Measurements from ENCODE around the gene MTHFD2L.
A peak's percentile ranks its signal among the peaks of the same experiment; 100 is the strongest.

Gene MTHFD2L

DNA sequence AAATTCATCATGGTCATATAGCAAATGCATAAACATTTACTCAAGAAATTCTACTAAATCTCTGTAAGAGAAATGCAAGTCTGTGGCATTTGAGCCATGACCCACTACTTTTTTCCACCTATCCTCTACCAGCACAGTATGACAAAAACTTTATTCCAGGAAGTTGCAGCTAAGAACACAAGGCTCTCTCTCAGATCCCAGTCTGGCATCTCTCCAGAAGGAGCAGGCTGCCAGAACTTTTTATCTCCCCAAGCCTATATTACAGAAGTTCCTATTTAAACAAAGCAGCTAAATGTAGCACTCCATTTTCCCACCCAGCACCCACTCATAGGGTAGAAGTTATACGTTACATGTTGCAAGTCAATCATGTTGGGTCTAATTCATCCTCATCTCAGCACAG lies 101.0 kb downstream of the MTHFD2L start:
- DNase-seq: no peak

DNA sequence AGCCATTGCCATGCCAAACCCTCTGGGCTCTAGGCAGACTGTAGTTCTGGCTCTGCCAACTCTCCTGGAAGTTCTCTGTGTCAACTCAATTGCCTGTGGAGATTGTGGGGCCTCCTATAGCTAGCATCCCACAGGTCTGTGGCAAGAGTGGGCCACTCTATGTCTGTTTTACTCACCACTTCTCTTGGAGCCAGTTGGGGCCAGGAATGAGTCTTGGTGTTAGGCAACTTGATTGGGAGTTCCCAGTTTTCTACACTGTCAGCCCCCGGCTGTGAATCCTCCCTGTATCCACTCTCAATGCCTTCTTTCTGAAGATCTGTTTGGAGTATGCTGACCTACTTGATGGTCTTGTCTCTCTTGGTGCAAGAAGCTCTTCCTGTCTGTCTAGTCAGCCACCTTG lies 102.1 kb downstream of the MTHFD2L start:
- no peak for DNase-seq

DNA sequence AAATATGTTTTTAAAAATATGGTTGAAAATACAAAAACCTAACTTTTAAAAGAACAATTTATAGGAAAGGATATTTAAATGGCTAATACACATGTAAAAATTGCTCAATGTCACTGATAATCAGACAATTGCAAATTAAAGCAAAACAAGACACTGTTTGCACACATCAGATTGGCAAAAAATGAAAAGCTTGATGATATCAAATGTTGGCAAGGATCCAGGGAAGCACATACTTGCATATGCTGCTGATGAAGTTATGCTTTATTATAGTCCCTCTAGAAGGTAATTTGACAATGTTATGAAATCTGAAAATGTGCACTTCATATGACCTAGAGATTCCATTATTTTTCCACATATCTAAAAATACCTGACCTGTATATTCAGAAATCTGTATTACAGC lies 104.6 kb downstream of the MTHFD2L start:
- DNase-seq: no peak

DNA sequence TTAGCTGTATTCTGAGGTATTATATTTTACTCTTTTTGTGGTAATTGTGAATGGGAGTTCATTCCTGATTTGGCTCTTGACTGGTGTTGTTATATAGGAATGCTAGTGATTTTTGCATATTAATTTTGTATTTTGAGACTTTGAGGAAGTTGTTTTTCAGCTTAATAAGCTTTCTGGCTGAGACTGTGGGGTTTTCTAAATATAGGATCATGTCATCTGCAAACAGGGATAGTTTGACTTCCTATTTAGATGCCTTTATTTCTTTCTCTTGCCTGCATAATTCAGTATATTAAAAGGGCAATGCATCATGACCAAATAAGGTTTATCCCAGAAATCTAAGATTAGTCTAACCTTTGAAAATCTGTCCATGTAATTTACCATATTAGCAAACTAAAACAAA lies 105.6 kb downstream of the MTHFD2L start:
- DNase-seq: no peak

- no peak for DNase-seq
These were observed 108.2 kb downstream of the MTHFD2L start for GRCh38 chr4:74266081-74266480.

DNA sequence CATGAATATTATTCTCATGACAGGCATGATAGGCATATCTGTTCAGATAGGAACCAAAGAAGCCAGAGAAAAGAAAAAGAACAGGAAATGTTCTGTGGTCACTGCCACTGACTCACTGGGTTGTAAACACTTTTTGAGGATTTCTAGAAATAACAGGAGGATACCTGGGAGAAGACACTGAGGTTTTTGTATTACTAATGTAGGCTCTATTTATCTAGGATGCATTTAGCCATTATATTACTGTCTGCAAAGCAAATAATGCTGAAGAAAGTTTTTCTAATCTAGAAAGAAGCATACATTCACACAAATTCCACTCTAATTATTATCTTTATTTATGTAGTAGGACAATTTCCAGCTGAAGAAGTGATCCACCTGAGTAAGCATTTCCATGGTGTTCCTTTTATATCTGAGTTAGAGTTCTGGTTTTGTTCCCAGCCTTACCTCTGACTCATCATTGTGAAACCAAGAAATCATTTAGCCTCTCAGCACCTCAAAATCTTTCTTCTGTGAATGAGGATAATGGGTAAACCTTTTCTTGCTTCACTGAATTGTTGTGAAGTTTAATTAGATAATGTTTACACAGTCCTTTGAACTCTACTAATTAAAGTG lies 110.2 kb downstream of the MTHFD2L start:
- no peak for DNase-seq

DNA sequence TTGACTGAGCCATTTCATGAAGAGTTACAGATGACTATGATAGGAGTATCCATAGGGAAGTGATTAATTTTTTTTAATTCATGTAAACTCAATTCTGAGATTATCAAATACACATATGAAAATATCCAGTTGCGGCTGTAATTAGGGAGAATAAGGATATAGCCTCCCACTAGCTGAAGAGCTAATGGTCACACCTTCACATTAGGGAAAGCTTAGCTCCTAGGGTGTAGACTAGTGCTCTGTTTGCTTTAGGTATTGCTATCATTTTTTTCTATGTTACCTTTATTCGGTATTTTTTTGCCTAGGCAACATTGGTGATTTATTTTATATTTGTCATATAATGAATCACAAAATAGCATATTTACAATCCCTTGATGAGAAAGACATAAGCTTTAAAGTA lies 110.7 kb downstream of the MTHFD2L start:
- DNase-seq: no peak

DNA sequence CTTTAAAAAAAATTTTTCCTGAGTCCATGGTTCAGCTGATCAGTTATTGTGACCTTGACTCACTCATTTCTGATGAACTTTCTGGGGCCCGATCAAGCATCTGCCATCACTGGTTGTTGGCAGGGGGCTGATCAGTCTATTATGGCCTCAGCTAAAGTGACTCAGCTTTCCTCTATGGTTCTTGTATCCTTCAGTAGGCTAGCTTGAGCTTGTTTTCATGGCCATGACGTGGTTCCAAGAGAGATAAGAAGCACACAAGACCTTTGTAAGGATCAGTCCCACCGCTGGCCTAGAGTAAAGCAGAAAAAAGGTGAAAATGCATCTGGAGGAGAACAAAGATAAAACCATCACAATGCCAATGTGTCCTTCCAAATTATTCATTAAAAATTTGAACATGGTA lies 120.6 kb downstream of the MTHFD2L start:
- no peak for DNase-seq

DNA sequence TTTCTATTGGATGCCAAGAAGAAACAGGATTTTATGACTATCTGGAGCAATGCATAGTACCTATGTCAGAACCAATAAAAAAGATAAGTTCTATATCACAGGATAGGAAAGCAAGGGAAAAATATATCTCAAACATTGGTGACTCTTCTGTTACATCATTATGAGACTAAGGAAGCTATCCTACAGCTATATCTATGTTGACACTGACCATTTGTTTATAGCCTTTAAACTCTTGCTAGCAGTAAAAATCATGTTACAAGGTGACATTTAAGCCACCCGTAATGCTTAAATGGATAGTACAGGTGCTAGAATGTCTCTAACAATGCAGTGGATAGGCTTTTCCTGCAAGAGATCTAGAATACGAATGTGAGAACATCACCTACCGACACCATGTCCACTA lies 121.8 kb downstream of the MTHFD2L start:
- DNase-seq: no peak

- no peak for DNase-seq
These were observed 125.0 kb downstream of the MTHFD2L start for GRCh38 chr4:74282926-74283325.

DNA sequence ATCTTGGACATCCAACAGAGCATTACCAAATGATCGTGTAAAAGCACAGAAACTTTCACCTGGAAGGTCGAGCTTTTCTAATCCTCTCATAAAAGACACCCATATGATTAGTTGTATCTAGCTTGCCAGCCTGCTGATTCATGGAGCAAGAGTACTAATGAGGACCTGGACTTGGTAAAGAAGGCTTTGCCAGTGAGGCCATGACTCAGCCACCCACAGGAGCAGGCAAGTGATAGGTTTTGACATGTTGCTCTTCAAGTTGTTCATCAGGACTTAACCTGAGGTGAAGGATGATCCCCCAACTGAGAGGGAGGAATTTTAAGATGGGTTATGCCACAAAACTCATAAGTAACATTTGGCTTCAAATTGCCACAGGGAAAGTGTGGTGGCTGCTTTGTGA lies 125.7 kb downstream of the MTHFD2L start:
- DNase-seq: no peak

DNA sequence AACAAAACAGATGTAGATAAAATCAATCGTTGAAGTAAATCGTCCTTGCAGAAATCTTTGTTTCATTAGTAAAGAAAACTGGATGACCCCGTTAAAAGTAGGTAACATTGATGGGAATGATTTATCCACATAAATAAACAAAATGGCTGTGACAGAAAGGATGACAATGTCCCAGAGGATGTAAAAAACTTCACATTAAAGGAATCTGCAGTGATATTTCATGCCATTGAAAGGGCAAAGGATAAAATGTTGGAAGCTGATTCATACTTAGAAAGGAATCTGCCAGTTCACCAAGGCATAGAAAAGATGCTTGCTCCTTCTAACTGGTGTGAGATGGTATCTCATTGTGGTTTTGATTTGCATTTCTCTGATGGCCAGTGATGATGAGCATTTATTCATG lies 126.1 kb downstream of the MTHFD2L start:
- DNase-seq: no peak

DNA sequence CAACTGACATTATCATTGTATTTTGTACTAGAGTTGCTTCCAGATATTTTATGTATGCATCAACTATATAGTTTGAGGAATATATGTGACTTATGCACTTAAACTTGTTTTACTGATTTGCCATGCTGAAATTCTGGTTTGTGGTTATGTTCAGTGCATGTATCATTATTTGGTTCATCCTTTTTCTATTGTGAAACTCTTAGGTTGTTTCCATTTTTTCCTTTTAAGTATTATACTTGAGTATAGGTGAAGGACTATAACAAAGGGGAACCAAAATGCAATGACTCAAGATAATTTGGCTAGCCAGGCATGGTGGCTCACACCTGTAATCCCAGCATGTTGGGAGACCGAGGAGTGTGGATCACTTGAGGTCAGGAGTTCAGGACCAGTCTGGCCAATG lies 129.2 kb downstream of the MTHFD2L start:
- DNase-seq: no peak

DNA sequence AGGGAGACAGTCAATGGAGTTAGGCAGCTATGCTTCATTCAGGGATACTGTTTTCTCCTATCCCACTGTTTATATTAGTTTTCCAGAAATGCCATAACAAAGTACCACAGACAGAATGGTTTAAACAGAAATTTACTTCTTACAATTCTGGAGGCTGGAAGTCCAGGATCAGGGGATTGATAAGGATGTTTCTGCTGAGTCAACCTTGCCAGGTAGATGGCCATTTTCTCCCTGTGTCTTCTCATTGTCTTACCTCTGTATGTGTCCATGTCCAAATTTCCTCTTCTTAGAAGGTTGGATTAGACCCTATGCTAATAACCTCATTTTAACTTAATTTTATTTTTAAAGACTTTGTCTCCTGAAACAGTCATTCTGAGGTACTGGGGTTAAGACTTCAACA lies 129.9 kb downstream of the MTHFD2L start:
- DNase-seq: no peak

GRCh38 chr4:74291471-74291870 lies 133.6 kb downstream of the MTHFD2L start:
- DNase-seq: no peak

- no peak for DNase-seq
These were observed 134.4 kb downstream of the MTHFD2L start for GRCh38 chr4:74292111-74292870.

GRCh38 chr4:74293558-74293957 lies 135.6 kb downstream of the MTHFD2L start:
- no peak for DNase-seq

GRCh38 chr4:74294681-74295080 lies 136.8 kb downstream of the MTHFD2L start:
- DNase-seq: no peak

DNA sequence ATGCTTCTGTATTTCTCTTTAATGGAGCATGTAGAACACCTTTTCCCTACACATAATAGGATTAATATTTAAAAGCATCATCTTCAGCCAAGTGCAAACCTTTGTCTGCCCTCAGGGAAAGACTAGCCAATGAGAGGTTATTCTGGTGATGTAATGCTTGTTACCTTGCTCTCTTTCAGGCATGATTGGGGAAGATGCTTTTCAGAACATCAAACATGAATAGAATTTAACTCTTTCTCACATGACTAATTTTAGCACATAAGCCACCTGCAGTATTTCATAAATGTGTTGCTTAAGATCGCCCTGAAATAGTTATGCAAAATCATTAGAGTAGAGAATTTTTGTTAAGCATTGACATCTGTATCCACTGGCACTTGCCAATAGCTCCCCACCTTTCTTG lies 139.6 kb downstream of the MTHFD2L start:
- no peak for DNase-seq

DNA sequence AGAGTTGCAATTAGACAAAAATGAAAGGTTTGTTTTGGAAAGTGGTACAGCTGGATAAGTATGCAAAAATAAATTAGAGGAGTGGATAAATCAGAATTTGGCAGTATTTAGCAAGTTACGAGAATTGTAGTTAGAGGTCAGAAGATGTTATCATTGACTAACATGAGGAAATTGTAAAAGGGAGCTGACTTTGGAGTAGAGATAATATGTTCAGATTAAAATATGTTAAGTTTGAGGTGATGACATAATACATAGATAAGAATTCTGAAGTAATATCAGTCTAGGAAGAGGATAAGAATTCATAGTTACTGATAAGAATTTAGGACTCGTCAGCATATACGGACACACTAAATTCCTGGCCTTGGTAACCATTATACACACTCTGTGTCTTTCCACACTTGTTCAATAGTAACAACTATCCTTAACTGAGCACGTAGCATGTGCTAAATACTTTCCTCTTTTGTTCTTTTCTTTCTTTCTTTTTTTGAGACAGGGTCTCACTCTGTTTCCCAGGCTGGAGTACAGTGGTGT lies 146.2 kb downstream of the MTHFD2L start:
- no peak for DNase-seq

DNA sequence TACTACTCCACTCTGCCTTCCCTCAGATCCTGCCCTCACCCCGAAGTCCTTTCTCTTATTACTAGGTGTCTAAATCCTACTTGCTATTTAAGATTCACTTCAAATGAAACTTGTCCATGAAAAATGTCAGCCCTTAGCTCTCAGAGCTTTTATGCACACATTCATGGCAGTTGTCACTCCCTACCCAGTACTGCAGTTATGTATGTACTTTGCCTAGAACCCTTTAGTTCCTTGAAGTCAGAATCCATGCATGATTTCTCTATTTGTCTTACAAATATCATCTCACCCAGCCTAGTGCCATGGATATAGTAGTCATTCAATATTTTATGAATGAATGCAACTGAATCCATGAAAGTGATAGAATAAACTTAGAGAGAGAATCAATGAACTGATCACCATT lies 147.1 kb downstream of the MTHFD2L start:
- DNase-seq: no peak

DNA sequence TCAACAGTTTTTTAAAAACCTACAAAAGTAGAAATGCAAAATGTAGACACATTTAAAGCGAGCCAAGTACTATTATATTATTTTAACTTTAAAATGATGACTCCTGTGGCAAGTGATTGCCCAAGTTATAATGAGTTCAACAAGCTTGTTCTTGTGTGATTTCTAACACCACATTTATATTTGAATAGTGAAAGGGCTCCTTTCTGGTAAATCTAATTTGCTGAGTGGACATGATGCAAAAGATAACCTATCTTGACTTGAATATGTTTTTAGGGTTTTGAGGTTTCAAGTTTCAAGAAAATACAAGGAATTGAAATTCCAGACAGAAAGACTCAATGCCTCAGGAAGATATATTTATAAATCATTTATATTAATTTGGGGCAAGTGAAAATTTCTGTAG lies 149.3 kb downstream of the MTHFD2L start:
- DNase-seq: no peak

GRCh38 chr4:74308215-74308614 lies 150.3 kb downstream of the MTHFD2L start, which contains the start of gene EPGN:
EPGN (plus strand) TSS chr4:74308470; CDS start chr4:74308534, 64 bp downstream.
- DNase-seq: peak in 4 of 6 experiments; percentile 4 to 73 (median 62)

- DNase-seq: no peak
These were observed 151.3 kb downstream of the MTHFD2L start for GRCh38 chr4:74309223-74309622.

Measured in stimulated activated naive CD4-positive, alpha-beta T cell (primary cell).